Activated T-helper 1 cell treated with Interleukin-2 at 50 U/mL for 16 hours (primary cell): Measurements from ENCODE around the gene BATF3.
A peak's percentile ranks its signal among the peaks of the same experiment; 100 is the strongest.

Source experiments
- DNase-seq: peaks from one replicate; pipeline ENCODE4 v3.0.0-alpha.2; 2020; ENCODE audit warnings: low read depth

Gene BATF3

GRCh38 chr1:212703991-212704564, 4.4 kb upstream of the BATF3 start:
- DNase-seq = no peak

- no peak for DNase-seq
These were observed 3.0 kb upstream of the BATF3 start for GRCh38 chr1:212702672-212703071.

GRCh38 chr1:212701910-212702309, 2.3 kb upstream of the BATF3 start:
- DNase-seq = no peak

GRCh38 chr1:212700892-212701819, 1.5 kb upstream of the BATF3 start:
- no peak for DNase-seq

- DNase-seq = peak; percentile 25
These were observed 717 bp upstream of the BATF3 start for GRCh38 chr1:212700223-212700891.

- DNase-seq = peak; percentile 24
These were observed 476 bp downstream of the BATF3 start for GRCh38 chr1:212699104-212699624.

GRCh38 chr1:212698467-212699103, 1.1 kb downstream of the BATF3 start:
- DNase-seq = no peak

GRCh38 chr1:212696721-212697331, 2.8 kb downstream of the BATF3 start:
- DNase-seq = no peak

- DNase-seq = no peak
These were observed 6.6 kb downstream of the BATF3 start for GRCh38 chr1:212692774-212693644.

- DNase-seq = no peak
These were observed 8.0 kb downstream of the BATF3 start for GRCh38 chr1:212691561-212692071.

- DNase-seq = no peak
These were observed 8.7 kb downstream of the BATF3 start for GRCh38 chr1:212690816-212691403.

GRCh38 chr1:212689758-212690529, 9.7 kb downstream of the BATF3 start:
- DNase-seq = no peak

- DNase-seq = no peak
These were observed 10.4 kb downstream of the BATF3 start for GRCh38 chr1:212689196-212689725.

GRCh38 chr1:212688341-212689047, 11.1 kb downstream of the BATF3 start:
- no peak for DNase-seq

GRCh38 chr1:212687811-212688210, 11.8 kb downstream of the BATF3 start:
- no peak for DNase-seq

GRCh38 chr1:212686591-212686990, 13.0 kb downstream of the BATF3 start:
- no peak for DNase-seq

- no peak for DNase-seq
These were observed 13.6 kb downstream of the BATF3 start for GRCh38 chr1:212686069-212686468.

- DNase-seq = no peak
These were observed 14.2 kb downstream of the BATF3 start for GRCh38 chr1:212685429-212685828.
